Measurements from ENCODE around the gene DHX58.

- TF ChIP-seq, protein P1, sequence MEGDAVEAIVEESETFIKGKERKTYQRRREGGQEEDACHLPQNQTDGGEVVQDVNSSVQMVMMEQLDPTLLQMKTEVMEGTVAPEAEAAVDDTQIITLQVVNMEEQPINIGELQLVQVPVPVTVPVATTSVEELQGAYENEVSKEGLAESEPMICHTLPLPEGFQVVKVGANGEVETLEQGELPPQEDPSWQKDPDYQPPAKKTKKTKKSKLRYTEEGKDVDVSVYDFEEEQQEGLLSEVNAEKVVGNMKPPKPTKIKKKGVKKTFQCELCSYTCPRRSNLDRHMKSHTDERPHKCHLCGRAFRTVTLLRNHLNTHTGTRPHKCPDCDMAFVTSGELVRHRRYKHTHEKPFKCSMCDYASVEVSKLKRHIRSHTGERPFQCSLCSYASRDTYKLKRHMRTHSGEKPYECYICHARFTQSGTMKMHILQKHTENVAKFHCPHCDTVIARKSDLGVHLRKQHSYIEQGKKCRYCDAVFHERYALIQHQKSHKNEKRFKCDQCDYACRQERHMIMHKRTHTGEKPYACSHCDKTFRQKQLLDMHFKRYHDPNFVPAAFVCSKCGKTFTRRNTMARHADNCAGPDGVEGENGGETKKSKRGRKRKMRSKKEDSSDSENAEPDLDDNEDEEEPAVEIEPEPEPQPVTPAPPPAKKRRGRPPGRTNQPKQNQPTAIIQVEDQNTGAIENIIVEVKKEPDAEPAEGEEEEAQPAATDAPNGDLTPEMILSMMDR (conservative IDR thresholded peaks at IDR 0.05; ENCODE audit: low read depth, low read length): no peak
- no peak for TF ChIP-seq EZH2 (IDR thresholded peaks at IDR 0.05; ENCODE audit: borderline replicate concordance, low read depth, low read length, poor library complexity, severe bottlenecking)
These were observed 34.5 kb upstream of the DHX58 start for GRCh38 chr17:42146911-42147607.
